Stimulated activated CD4-positive, alpha-beta T cell treated with anti-CD3 and anti-CD28 coated beads, Interleukin-1b, Interleukin-23, amount 100 ng/mL, for 48 hours (primary cell): ENCODE results near the gene FGF6.
"Not testable (repeated sequence)": the region's sequence is repeated elsewhere in the genome, so short reads cannot be mapped to it uniquely, and the experiment has no call there.

ENCODE experiments used
- DNase-seq: peaks from one replicate; pipeline ENCODE4 v3.0.0-alpha.2; 2020

Gene FGF6, protein sequence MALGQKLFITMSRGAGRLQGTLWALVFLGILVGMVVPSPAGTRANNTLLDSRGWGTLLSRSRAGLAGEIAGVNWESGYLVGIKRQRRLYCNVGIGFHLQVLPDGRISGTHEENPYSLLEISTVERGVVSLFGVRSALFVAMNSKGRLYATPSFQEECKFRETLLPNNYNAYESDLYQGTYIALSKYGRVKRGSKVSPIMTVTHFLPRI

DNA sequence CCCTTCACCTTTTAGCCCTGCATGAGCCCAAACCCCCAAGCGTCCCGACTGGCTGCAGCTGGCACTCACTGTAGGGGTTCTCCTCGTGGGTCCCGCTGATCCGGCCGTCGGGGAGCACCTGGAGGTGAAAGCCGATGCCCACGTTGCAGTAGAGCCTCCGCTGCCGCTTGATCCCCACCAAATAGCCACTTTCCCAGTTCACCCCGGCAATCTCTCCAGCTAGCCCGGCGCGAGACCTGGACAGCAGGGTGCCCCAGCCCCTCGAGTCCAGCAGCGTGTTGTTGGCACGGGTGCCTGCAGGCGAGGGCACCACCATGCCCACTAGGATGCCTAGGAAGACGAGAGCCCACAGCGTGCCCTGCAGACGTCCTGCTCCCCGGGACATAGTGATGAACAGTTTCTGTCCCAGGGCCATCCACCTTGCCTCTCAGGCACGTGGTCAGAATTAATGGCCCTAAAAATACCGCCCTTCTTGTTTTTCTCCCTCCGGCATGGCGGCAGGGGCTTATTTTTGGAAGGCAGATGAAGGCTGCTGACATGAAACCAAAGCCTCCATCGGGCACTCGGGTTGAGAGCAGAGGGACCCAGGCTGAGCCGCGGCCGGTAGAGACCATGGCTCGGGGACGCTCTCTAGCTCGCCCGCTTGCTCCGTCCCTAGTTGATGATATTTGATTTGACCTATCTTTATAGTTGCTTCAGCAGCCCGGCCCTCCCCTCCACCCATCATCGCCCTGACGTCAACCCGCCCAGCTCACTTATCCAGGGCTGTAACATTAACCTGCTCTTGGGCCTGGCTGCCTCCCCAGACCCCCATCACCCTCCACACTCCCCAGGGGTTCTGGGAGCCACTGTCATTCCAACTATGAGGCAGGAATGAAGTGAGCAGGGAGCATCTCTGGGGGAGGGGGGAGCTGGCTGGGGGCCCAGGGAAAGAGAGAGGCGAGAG is at the start of gene FGF6:
FGF6 (minus strand) TSS at position 660 of the 946 bp plus-strand sequence; CDS start at position 415, 245 bp downstream.
- no peak for DNase-seq

DNA sequence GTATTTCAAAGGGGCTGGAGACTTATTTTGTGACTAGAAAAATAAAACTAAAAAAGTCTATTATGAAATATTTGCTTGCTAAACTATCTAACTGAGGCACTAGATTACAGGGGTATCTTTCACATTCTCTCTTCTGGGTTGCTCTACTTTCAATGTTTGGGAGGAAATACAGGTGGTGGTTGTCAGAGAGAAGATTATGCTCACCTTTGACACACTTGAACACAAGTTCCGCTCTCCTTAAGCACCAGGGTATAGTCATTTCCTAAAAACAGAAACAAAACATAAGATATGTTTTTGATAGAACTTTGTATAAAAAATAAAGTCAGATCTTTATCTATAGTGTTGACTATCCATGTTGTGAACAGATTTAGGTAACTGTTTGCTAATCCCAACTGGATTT is 45.4 kb upstream of the FGF6 start:
- DNase-seq = no peak

- DNase-seq = no peak
Observed at GRCh38 chr12:4489556-4489955, 43.9 kb upstream of the FGF6 start.

- no peak for DNase-seq
Observed at GRCh38 chr12:4486980-4487379, 41.4 kb upstream of the FGF6 start.

- no peak for DNase-seq
Observed at GRCh38 chr12:4486049-4486699, 40.6 kb upstream of the FGF6 start.

DNA sequence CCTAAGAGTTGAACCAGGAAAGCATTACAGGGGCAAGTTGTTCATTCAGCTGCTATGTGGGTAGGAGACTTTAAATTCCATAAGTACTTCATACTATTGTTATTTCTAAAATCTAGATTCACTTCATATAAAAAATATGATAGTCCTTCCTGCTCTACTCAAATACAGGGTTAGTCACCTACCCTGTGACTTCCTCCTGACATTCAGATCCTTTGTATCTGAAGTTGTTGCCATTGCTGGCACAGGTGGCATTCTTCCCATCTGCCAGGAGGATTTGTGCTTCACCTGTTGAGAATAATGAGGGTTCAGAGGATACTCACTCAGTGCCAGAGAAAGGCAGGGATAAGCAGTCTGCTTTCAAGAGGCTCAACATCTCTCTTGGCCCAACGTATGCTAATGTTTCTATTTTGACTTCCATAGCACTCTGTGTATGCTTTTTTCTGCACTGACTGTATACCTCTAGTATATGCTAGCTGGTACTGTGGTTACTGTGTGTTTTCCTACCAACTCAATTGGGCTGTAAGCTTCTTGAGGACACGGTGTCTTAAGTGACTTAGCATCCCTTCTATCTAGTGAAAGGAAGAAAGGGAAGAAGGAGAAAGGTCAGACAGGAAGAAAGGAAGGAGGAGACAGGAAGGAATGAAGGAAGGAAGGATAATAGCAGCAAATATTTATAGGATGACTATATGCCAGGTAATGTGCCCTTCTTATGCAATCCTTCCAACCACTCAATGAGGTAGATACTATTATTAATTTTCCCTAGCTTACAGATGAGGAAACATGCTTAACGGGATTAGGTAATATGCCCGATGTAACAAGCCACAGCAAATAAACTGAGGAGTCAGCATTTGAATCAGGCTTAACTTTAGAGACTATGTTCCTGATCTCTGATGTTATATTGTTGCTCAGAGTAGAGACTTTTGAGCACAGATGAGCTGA is 38.5 kb upstream of the FGF6 start:
- no peak for DNase-seq

DNA sequence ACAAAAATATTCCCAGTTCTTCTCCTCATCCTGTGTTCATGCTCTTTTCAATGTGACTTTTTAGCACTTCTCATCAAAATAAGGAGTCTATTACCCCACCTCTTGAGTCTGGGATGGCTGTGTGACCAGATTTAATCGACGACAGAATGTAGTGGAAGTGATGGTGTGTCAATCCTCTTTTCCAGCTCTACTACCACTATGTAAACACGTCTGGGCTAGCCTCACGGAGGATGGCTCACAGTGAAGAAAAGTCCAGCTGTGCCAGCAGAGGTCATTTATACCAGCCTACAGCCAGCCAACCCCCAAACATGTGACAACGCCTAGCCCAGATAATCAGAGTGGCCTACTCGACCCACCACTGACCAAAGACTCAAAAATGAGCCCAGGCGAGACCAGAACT is 37.3 kb upstream of the FGF6 start:
- DNase-seq = no peak

DNA sequence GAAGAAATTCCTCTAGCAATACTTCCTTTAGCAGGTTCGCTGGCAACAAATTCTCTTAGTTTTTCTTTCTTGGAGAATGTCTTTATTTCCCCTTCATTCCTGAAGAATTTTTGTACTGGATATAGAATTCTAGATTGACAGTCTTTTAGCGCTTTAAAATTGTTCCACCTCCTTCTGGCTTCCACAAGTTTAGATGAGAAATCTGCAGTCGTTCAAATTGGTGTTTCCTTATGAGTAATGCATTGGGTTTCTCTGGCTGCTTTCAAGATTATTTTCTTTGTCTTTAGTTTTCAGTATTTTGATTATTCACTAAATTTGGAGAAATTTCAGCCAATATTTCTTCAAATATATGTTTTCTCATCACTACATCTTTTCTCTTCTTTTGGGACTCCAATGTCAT is 33.3 kb upstream of the FGF6 start:
- DNase-seq = no peak

DNA sequence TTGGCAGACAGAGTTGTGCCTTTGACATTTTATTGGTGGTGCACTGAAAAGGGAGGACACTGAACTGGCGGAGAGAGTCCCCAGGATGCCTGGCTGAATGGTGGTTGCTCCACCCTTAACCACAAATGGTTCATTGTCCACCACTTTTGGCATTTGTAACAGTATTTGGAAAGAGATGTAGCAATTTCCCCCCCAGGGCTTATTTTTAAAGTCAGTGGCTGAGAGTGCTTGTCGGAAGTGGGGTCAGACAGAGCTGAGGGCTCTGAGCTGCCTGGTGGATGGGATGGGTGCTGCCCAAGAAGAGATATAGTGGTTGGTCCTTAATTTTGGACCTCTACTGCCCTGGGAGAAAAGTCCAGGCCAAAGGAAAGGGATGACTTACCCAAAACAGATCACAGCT is 31.5 kb upstream of the FGF6 start:
- no peak for DNase-seq

DNA sequence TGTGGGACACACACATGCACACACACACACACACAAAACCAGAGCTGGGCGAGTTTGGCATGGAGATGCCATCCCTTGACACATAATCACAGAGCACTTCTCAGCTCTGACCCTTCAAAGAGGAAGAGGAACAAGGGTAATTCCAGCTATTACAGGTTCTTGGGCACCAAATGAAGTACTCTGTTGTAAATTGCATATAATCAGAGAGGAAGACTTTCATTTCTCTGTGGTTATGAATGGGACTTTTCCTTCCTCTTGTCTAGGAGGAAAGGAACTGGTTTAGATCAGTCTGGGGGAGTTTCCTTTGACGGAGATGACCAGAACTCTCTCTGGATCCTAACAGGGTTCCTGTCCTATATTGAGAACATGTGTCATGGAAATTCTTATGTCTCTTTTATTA is 26.4 kb upstream of the FGF6 start:
- no peak for DNase-seq

GRCh38 chr12:4471256-4471655 is 25.6 kb upstream of the FGF6 start:
- DNase-seq = no peak

GRCh38 chr12:4468994-4469393 is 23.4 kb upstream of the FGF6 start:
- DNase-seq = no peak

DNA sequence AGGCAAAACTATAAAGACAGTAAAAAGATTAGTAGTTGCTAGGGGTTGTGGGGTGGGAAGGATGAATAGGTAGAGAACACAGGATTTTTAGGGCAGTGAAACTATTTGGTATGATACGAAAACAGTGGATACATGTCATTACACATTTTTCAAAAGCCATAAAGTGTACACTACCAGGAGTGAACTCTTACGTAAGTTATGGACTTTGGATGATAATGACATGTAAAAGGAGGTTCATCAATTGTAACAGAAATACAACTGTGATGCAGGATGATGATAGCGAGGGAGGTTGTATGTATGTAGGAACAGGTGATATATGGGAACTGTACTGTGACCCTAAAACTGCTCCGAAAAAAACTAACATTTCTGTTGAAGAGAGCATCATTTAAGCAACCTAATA is 15.1 kb upstream of the FGF6 start:
- no peak for DNase-seq

DNA sequence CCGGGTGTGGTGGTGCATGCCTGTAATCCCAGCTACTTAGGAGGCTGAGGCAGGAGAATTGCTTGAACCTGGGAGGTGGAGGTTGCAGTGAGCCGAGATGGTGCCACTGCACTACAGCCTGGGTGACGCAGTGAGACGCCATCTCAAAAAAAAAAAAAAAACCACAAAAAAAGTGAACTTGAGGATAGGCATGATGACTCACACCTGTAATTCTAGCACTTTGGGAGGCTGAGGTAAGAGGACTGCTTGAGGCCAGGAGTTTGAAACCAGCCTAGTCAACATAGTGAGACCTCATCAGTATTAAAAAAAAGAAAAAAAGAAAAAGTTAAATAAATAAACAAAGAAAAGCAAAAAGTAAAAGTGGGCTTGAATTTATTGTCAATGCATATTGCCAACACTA is 10.2 kb upstream of the FGF6 start:
- DNase-seq = not testable (repeated sequence)

GRCh38 chr12:4454315-4454860 is 8.8 kb upstream of the FGF6 start:
- no peak for DNase-seq

DNA sequence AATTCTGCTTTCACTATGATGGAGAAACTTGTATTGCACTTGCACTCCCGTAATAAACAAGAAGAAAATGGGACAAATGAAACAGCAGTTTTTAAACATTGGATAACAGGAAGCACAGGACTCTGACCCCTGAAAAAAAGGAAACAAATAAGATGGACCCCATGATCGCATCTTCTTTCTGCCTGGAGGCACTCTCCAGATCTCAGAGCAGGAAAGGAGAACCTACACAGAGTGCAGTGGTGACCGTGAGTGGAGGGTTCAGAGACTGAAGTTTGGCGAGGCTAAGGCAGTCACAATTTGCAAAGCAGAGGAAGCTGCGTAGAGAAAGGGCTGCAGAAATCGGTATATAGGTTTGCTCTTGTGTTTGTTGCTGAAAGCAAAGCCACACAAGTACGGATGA is 6.1 kb upstream of the FGF6 start:
- DNase-seq = no peak

DNA sequence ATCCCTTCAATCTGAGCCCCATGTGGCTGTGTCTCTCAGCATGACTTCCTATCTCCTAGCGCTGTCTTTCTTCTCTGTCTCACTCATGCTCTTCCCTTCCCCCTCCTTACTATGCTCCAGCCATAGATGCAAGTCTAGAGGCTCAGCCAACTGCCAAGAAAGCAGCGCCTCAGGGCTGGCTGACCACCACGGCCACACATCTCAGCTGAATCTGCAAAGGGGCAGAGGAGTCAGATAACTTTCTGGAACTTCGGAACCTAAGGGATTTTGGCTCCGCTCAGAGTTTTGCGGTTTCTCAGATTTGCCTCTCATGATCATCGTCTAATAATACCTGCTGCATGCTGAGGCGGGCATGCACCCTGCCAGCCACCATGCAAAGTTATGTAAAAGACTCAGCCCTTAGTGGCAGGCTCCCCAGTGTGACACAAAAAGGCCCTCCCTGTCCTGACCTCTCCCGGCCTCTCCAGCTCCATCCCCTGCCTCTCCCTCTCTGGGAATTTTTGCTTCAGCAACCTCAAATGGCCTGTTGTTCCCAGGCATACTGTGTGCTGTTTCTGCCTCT is 5.0 kb upstream of the FGF6 start:
- no peak for DNase-seq

DNA sequence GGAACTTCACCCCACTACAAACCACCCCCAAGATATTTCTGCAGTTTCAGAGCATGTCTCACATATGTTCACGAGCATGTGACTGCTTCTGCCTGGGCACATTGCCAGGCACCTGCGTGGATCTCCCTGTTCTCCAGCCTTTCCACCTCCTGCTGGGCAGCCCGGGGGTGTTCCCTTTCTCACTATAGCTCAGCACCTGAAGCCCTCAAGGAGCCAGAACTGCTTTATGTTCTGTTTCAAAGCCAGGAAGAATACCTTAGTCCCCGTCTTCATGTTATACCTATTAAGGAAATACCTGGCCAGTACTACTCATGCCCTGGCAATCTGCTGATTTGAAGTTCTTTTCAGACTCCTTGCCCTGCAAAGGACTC is 4.2 kb upstream of the FGF6 start:
- no peak for DNase-seq

DNA sequence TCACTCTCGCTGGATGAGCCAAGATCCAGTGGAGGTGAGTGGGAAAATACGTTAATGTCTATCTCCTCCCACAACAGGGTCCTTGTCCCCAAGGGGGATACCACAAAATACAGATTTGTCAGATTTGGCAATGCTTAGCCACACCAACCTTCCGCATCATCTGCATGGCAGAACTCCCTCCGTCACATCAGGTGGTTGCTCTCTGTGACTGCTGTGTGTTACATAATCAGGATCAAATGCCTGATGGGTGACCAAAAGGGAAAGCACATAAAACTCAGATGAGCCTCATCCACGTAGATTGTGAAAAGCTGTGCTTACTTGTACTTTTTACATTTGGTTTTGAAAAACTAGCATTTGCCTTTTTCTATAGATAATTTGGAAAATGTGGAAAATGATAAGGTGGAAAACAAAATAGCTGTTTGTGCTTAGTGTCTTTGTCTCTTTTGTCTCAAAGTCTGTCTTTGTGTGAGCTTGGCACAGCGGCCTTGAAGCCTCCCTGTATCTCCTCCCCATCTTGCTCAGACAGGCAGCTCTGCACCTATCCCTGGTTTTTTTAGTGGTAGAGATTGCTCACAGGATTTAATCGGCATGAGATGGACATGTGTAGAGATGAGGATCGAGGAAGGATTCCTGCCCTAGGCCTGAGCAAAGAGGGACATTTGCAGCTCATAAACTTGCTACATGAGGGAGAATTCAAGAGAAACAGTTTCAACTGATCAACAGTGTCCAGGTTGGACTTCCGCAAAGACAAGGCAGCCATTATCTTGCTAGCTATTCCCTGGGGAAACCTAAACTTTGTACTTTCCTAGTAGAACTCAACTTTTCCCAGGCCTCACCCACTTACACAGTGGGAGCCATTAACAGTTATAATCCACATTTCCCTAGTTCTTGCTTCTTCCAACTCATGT is 3.6 kb upstream of the FGF6 start:
- DNase-seq = no peak

- DNase-seq = no peak
Observed at GRCh38 chr12:4448371-4448940, 2.8 kb upstream of the FGF6 start.

- no peak for DNase-seq
Observed at GRCh38 chr12:4447151-4447550, 1.5 kb upstream of the FGF6 start.
